ENCODE data around the gene MANEAL. TPM values are rescaled to one million over a fixed set of nuclear protein-coding genes. Genes with fewer than 3 reads are reported as not detected.

MANEAL gene
- total and polyA plus RNA-seq, 8 donors = 4.3 to 10.3 (median 6.7) TPM

- TF ChIP-seq CTCF (IDR thresholded peaks at IDR 0.05) = no peak
- H3K4me3 ChIP-seq = peak overlapping the region in 2 of 4 donors; percentile 54 to 62
- ATAC-seq (peak; percentile 60 to 85 (median 78)), FAIRE-seq (no peak), DNase-seq (peak; percentile 37 to 89 (median 72))
- H3K4me1 ChIP-seq = peaks cover 0 to 5% (median 0%) of the 10 kb centered on the region in 3 donors
- 29 to 32% methylated on average over 22 of the region's 22 CpGs for WGBS, 2 donors
- no peaks in the 10 kb centered on the region for H3K36me3 ChIP-seq
- no peaks in the 10 kb centered on the region for H3K27me3 ChIP-seq
- no peaks in the 10 kb centered on the region for H3K9me3 ChIP-seq
- intact Hi-C loops (cut with DNase I) = no loop called here
- no peak overlapping the region for H3K27ac ChIP-seq
Observed at GRCh38 chr1:37795340-37796125, 1.9 kb downstream of the MANEAL start.

GRCh38 chr1:37797750-37798345 lies 4.2 kb downstream of the MANEAL start:
- FAIRE-seq (no peak), ATAC-seq (no peak), DNase-seq (no peak)
- 76 to 92% methylated on average over 3 of the region's 3 CpGs for WGBS, 2 donors
- H3K4me3 ChIP-seq = no peak overlapping the region
- no peaks in the 10 kb centered on the region for H3K27me3 ChIP-seq
- no peak overlapping the region for H3K27ac ChIP-seq
- H3K36me3 ChIP-seq = peaks cover 3 to 13% (median 3%) of the 10 kb centered on the region in 3 donors
- H3K4me1 ChIP-seq = peaks cover 0 to 5% (median 0%) of the 10 kb centered on the region in 3 donors
- intact Hi-C loops (cut with DNase I) = no loop called here
- H3K9me3 ChIP-seq = no peaks in the 10 kb centered on the region
- TF ChIP-seq CTCF (IDR thresholded peaks at IDR 0.05) = no peak

GRCh38 chr1:37802439-37802838 lies 8.8 kb downstream of the MANEAL start:
- FAIRE-seq (no peak), DNase-seq (no peak), ATAC-seq (no peak)
- Histone ChIP-seq H3K9me3 (no peaks in the 10 kb centered on the region), H3K27me3 (no peaks in the 10 kb centered on the region), H3K4me3 (no peak overlapping the region), H3K36me3 (peaks cover 8 to 41% (median 33%) of the 10 kb centered on the region in 3 donors), H3K27ac (no peak overlapping the region), H3K4me1 (peaks cover 0 to 8% (median 5%) of the 10 kb centered on the region in 3 donors)
- intact Hi-C loops (cut with DNase I) = no loop called here
- no peak for TF ChIP-seq CTCF (IDR thresholded peaks at IDR 0.05)
- 98 to 100% methylated on average over 1 of the region's 1 CpG for WGBS, 2 donors

GRCh38 chr1:37807220-37807554 lies 13.5 kb downstream of the MANEAL start:
- Histone ChIP-seq H3K4me1 (peaks cover 7 to 17% (median 12%) of the 10 kb centered on the region in 3 donors), H3K36me3 (peaks cover 8 to 35% (median 33%) of the 10 kb centered on the region in 3 donors), H3K9me3 (no peaks in the 10 kb centered on the region), H3K4me3 (peak overlapping the region; percentile 78 to 88 (median 85)), H3K27me3 (no peaks in the 10 kb centered on the region), H3K27ac (peak overlapping the region; percentile 89 to 94 (median 93))
- no peak for FAIRE-seq
- 3 to 4% methylated on average over 9 of the region's 9 CpGs for WGBS, 2 donors
- ATAC-seq = no peak
- DNase-seq = peak in 2 of 6 donors; percentile 26 to 49
- no peak for TF ChIP-seq CTCF (IDR thresholded peaks at IDR 0.05)
- intact Hi-C loops (cut with DNase I) = no loop called here

Data from pancreas (tissue), 10 donors.